Measurements from ENCODE around the gene GRIK3.

DNA sequence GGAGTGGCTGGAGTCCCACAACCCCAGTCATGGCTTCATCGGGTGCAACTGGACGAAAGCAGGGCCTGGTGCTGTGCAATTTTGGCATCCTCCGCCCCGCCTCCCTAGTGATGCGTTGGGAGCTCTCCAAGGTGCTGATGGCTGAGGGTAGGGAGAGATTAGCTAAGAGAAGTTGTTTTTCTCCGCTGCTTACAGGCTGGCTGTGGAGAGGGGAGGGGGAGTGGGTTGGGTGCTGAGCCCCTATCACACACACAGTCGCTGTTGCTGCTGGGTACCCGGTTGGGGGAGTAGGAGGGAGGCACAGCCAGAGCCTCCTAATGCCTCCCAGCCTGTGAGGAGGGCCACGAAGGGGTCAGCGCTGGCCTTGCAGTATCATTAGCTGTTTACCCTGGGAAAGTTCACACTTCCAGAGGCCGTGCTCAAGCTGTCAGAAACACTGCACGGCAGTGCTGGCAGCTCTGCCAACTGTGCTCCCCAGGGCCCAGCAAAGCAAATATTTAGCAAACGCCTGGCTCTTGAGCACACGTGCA lies 110.0 kb downstream of the GRIK3 start:
- TF ChIP-seq CTCF (optimal IDR thresholded peaks at IDR 0.05 in 1 of 3, IDR thresholded peaks at IDR 0.05 in 1 of 3, conservative IDR thresholded peaks at IDR 0.05 in 1 of 3; ENCODE audit: extremely low read depth in 1 of 3, insufficient read depth in 2 of 3, low read length in 3 of 3), result no peak
- TF ChIP-seq EZH2 (IDR thresholded peaks at IDR 0.05; ENCODE audit: low read length), result no peak
